Osteocyte (in vitro differentiated cells): ENCODE results near the gene MSMP. TPM values are rescaled to one million over a fixed set of nuclear protein-coding genes. Genes with fewer than 3 reads are reported as not detected.

Experiments
- DNase-seq: peaks from one replicate; pipeline ENCODE4 v3.0.0; 2021; ENCODE audit warnings: mixed read lengths; ENCODE audit not compliant: unreplicated experiment; ENCODE audit errors: extremely low spot score
- H3K27ac Mint-ChIP-seq: one replicate; pipeline ENCODE4 v1.8.0; 2021; ENCODE audit warnings: mild to moderate bottlenecking, mixed read lengths; ENCODE audit not compliant: unreplicated experiment
- H3K27me3 Mint-ChIP-seq: one replicate; pipeline ENCODE4 v1.8.0; 2021; ENCODE audit warnings: mixed read lengths; ENCODE audit not compliant: unreplicated experiment
- H3K36me3 Mint-ChIP-seq: one replicate; pipeline ENCODE4 v1.8.0; 2021; ENCODE audit warnings: mixed read lengths; ENCODE audit not compliant: unreplicated experiment
- H3K4me1 Mint-ChIP-seq: one replicate; pipeline ENCODE4 v1.8.0; 2021; ENCODE audit warnings: mixed read lengths; ENCODE audit not compliant: unreplicated experiment
- H3K4me3 Mint-ChIP-seq: one replicate; pipeline ENCODE4 v1.8.0; 2021; ENCODE audit warnings: mild to moderate bottlenecking, moderate library complexity, mixed read lengths; ENCODE audit not compliant: unreplicated experiment
- H3K9me3 Mint-ChIP-seq: one replicate; pipeline ENCODE4 v1.8.0; 2021; ENCODE audit warnings: mixed read lengths; ENCODE audit not compliant: unreplicated experiment
- CTCF ChIP-seq: fragments of 200-600 bp; sonication (generic); IDR thresholded peaks from 2 replicates; pipeline ENCODE4 v1.5.0; 2021; ENCODE audit warnings: antibody characterized with exemption, mild to moderate bottlenecking, moderate library complexity
- total RNA-seq: library from RNA; stranded (reverse); gene quantifications from 2 replicates; pipeline ENCODE4 v1.2.1, GENCODE V29; 2021

MSMP gene
- total RNA-seq, 1 donor from 2014 or later, result 0.56 TPM

- Mint-ChIP-seq H3K9me3 (no peaks in the 10 kb centered on the region), H3K36me3 (peaks cover 29% of the 10 kb centered on the region), H3K27me3 (no peaks in the 10 kb centered on the region), H3K27ac (peak overlapping the region; percentile 89), H3K4me1 (peaks cover 49% of the 10 kb centered on the region), H3K4me3 (peak overlapping the region; percentile 89)
- TF ChIP-seq CTCF, result no peak
- DNase-seq, result no peak
Measured at GRCh38 chr9:35750256-35750531, 3.9 kb downstream of the MSMP start.

DNA sequence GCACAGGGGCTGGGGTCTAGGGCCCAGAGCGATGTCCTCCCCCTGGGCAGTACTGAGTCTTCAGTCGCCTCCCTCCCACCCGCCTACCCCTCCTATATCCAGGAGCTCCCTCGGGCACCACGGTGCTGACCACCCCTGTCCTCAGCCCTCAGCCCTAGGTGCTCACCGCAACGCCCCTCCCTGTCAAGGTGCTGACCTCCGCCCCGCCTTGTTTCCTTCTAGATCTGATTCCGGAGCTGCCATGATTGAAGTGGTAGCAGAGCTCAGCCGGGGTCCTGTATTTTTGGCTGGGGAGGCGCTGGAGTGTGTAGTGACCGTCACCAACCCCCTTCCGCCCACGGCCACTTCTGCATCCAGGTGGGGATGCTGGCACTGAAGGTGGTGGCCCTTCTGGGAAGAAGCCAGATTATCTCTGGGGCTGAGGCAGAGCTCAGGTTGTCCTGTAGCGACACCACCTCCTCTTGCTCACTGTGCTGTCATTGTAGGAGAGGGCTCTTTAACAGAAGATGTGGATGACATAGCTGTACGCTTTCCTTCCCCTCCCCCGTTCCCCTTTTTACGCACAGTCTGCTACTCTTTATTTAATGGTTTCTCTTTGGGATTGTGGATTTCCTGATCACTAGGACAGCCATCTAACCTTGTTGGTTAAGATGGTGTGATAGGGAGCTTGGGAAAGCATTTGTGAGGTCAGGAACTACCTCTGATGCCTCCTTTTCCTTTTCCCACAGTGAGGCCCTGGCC, 4.4 kb downstream of the MSMP start:
- H3K36me3 Mint-ChIP-seq, result peaks cover 31% of the 10 kb centered on the region
- H3K9me3 Mint-ChIP-seq, result no peaks in the 10 kb centered on the region
- H3K27ac Mint-ChIP-seq, result peak overlapping the region; percentile 89
- no peak for TF ChIP-seq CTCF
- H3K27me3 Mint-ChIP-seq, result no peaks in the 10 kb centered on the region
- no peak for DNase-seq
- peak overlapping the region; percentile 89 for H3K4me3 Mint-ChIP-seq
- H3K4me1 Mint-ChIP-seq, result peaks cover 49% of the 10 kb centered on the region

GRCh38 chr9:35748858-35749514, 5.1 kb downstream of the MSMP start, which contains the start of the genes GBA2 and RGP1:
TSS of gene GBA2 (minus strand) at chr9:35749228. CDS start at chr9:35748704, 524 bp downstream.
TSS of gene RGP1 (plus strand) at chr9:35749287. CDS start at chr9:35749756, 469 bp downstream.
- Mint-ChIP-seq H3K9me3 (no peaks in the 10 kb centered on the region), H3K27me3 (no peaks in the 10 kb centered on the region), H3K4me3 (peak within 1 kb of the TSS; percentile 90), H3K27ac (peak within 1 kb of the TSS; percentile 89), H3K4me1 (peaks cover 47% of the 10 kb centered on the region), H3K36me3 (peaks cover 33% of the 10 kb centered on the region)
- DNase-seq, result peak; percentile 90
- no peak for TF ChIP-seq CTCF

GRCh38 chr9:35748242-35748857, 5.7 kb downstream of the MSMP start:
- H3K9me3 Mint-ChIP-seq, result no peaks in the 10 kb centered on the region
- H3K4me3 Mint-ChIP-seq, result peak overlapping the region; percentile 90
- no peak for TF ChIP-seq CTCF
- no peaks in the 10 kb centered on the region for H3K27me3 Mint-ChIP-seq
- H3K4me1 Mint-ChIP-seq, result peaks cover 43% of the 10 kb centered on the region
- peaks cover 33% of the 10 kb centered on the region for H3K36me3 Mint-ChIP-seq
- no peak for DNase-seq
- H3K27ac Mint-ChIP-seq, result peak overlapping the region; percentile 88

- no peaks in the 10 kb centered on the region for H3K9me3 Mint-ChIP-seq
- H3K36me3 Mint-ChIP-seq, result peaks cover 31% of the 10 kb centered on the region
- TF ChIP-seq CTCF, result no peak
- H3K4me1 Mint-ChIP-seq, result peaks cover 41% of the 10 kb centered on the region
- peak overlapping the region; percentile 90 for H3K4me3 Mint-ChIP-seq
- no peaks in the 10 kb centered on the region for H3K27me3 Mint-ChIP-seq
- DNase-seq, result no peak
- peak overlapping the region; percentile 45 for H3K27ac Mint-ChIP-seq
Measured at GRCh38 chr9:35746583-35746982, 7.5 kb downstream of the MSMP start.
